ENCODE measurements around the gene EPHB2.
"Not testable (repeated sequence)": the region's sequence is repeated elsewhere in the genome, so short reads cannot be mapped to it uniquely, and the experiment has no call there.

Gene EPHB2

DNA sequence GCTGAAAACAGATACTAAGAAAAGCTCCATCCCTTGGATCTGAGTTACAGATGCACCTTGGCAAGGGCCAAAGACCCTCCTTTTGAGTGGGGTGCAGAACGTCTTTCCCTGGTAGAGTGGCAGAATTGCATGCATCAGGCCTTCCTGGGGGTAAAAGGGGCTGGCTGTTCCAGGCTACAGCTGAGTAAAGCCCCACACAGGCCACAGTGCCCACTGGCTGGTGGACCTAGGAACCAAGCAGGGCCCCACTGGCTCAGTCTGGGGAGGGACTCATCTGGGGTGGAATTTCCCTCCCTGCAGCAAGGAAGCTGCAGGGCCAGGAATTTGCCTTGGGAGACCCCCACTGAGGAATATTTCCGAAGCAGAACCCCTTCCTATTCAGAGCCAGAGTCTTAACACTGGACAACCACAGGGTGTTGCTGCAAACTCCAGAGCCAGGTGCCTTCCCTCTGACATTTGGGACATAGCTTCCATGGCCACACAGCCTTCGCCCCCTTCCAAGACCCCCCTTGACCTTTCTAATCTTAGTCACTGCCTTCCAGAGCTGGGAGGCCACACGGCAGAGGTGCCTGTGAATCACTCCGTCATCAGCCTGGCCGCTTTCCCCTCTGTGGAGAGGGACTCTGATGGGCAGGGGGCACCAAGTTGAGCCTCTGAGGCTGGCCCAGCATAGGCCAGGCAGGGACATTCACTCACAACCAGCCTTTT is 209.5 kb downstream of the EPHB2 start:
- no peak for DNase-seq

DNA sequence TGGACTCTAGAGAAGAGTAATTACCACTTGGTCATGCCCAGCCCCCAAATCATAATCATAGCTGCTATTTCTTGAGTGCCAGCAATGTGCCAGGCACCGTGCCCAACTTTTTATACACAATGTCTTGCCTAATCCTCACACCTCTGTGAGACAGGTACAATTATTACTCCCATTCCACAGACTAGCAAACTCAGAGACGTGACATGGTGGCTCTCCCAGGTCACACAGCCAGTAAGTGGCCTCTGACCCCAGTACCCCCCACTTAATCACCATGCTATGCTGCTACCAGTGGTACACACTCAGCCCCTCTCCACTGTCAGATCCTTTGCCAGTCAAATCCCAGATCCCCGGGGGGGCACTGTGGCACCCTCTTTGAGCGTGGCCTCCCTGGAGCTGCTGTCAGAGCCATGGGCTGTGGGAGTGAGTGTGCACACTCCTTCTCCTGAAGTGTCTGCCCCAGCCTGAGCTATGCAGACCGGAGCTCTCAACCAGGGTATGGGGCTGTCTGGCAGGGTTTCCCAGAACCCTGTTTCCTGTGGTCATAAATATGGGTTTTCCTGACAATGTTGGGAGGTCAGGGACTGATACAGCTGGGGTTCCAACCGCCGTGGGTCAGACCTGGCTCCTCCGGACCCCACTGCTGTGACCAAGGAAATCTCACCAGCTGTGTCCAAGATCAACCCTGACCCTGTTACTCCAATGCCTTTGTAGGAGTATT is 210.3 kb downstream of the EPHB2 start:
- DNase-seq = no peak

DNA sequence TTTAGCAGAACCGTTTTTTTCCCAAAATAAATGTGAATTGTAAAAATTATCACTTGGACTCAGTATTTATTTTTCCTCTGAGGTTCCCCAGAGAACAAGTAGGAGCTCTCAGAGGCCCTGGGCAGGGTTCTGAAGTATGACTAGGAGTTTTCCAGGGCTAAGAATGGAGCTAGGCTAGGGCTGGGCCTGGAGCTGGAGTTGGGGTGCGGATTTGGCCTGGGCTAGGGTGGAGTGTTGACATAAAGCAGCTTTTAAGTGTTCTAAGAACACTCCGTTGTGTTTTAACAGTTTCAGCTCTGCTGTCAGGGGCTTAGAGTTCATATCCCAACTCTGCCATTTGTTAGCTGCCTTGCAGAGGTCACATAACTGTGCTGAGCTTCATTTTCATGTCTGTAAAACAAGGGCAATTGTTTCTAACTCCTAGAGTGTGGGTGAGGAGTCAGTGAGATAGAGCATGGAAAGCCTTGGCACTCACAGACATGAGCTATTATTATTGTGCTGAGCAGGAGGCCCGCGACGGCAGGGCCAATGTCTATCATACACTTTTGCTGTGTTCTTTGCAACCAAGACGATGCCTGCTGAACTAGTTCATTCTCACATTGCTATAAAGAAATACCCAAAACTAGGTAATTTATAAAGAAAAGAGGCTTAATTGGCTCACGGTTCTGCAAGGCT is 210.9 kb downstream of the EPHB2 start:
- no peak for DNase-seq

DNA sequence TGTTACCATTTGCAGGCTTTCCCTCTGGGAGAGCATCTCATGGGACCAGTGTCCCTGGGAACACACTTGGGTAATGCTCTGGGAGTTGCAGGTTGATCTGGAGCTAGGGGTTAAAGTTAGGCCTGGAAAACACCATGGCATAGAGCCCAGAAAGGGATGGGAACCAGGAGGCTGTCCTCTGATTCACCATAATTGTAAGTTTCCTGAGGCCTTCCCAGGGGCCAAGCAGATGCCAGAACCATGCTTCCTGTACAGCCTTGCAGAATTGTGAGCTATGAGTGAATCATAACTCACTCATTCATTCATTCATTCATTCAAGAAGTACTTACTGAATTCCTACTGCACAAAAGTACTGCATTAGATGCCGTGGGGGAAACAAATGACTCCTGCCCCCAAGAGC is 212.0 kb downstream of the EPHB2 start:
- no peak for DNase-seq

DNA sequence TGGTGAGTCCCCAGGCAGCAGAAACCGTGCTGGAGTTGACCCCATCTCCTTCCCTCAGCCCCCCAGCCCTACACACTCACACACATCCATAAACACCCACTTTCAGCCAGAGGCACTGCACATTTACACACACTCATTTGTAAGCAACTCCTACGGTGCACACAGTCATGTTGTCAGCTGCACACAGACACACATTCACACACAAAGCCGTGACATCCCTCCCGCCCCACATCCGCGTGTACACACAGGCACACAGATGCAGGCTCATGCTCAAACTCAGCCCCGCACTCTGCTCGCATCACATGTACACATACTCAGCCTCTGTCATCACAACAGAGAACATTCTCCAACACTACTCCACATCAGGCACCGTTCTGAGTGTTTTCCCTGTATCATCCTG is 214.5 kb downstream of the EPHB2 start:
- no peak for DNase-seq

DNA sequence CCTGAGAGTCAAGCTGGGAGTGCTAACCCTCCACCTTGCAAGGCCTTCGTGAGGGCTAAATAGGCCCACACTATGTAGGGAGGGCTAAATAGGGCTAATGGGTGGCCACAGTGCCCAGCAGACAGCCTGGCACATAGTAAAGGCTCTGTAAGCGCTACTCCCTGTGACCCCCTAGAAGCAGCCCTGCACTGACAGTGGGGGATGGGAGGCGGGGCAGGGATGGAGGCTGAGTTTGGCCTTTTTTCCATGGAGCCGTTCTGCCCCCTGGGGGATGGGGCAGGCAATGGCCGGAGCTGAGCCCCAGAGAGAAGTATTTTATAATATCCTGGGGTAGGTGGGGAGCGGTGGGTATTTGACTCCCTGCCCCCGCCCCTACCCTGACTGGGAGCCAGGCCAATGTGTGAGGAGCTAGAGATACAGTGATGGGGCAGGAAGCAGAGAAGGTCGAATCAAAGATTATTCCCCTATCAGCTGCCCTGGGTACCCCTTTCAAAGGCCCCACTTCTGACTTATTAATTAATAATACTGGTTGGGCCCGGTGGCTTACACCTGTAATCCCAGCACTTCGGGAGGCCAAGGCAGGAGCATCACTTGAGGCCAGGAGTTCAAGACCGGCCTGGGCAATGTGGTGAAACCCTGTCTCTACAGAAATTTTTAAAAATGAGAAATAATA is 219.7 kb downstream of the EPHB2 start:
- peak; percentile 25 for DNase-seq

DNA sequence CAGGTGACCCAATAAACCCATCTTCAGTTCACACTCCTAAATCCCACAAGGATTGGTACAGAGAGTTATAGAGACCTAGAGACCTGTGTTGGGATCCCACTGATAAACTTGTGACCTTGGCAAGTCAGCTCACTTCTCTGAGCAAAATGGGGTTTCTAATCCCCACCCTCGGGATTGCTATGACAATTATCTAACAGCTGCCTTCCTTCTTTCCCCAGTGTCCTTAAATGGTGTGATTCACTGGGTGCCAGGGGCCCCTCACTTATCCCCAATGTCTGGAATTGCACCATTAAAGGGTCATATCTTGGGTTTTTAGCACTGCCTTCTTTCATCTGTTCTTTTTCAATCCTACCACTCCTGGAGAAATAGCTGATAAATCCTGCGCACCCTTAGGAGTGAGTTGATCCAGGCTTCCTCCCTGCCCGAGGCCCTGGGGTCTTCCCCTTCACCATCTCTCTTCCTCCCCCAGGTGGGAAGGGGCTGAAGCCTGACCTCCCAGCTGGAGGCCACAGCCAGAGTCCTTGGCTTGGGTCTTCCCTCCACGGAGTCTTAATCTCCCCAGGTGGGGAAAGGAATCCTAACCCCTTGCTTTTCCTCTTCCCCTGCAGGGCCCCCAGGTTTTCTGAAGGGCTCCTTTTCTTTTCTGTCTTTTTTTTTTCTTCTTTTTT is 222.3 kb downstream of the EPHB2 start:
- no peak for DNase-seq

DNA sequence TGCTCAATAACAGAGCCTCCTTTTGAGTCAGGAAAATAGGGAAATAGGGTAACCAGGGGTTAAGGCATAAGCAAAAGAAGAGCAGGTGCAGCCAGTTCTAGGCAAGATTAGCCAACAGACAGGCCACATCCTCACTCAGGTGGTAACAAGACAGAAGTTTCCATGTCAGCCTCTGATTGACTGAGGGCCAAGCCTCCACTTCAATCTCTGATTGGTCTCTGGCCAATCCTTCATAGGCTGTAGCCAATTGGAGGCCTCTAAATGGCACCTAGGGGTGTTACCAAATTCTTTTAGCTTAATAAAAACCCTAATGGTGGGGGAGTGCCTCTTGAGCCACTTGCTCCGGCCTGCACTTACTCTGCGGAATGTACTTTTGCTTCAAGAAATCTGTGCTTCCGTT is 224.8 kb downstream of the EPHB2 start:
- DNase-seq = no peak

DNA sequence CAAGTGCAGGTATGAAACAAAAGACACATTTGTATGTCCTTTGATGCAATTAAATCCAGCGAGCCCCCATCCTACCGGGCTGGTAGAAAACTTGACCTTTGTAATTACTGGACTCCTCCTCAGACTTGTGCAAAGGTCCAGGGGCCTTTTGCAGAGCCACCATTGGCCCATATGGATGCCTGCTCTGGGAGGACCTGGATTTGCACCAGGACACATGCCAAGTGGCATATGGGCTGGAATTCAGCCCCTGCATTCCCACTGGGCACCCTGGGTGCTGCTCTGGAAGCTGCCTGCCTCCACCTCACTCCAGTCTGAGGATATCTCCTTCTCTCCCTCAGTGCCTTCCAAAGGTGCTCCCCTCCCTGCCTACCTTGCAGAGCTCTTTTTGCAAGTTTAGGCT is 226.0 kb downstream of the EPHB2 start:
- DNase-seq = no peak

DNA sequence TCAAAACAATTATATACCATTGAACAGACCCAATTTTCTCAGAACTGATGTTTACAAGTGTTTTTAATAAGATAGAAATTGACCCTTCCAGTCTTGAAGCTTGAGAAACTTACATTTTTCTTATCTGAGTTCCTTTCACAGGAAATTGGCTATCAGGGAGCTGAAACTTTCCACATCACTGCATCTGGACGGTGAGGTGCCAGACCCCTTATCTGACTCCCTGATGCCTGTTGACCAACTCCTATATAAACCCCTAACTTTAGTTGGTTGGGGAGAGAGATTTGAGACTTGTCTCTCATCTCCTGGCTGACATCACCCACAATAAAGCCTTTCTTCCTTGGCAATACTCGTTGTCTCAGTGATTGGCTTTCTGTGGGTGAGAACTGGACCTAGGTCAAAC is 230.6 kb downstream of the EPHB2 start:
- no peak for DNase-seq

DNA sequence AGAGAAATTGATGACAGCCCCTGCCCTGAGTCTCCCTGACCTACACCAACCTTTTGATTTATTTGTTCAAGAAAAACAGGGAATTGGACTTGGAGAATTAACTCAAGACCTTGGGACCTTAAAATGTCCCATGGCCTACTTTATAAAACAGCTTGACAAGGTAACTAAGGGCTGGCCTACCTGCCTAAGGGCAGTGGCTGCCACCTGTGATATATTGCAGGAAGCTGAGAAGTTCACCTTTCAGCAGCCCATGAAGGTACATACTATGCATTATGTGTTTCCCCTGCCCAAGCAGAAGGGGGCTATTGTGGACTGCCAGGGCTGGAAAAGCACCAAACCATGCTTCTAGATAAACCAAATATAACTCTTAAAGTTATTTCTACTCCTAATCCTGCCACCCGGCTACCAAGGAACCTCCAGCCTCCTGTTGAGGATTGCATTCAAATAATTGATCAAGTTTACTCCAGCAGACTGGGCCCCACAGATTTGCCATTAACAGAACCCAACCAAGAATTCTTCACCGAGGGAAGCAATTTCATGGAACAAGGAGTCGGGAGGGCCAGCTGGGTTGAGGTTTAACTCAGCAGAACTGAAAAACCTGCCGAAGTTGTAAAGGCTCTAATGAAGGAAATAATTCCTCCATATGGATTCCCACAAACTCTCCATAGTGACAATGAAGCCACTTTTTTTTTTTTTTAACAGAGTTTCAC is 233.9 kb downstream of the EPHB2 start:
- no peak for DNase-seq

DNA sequence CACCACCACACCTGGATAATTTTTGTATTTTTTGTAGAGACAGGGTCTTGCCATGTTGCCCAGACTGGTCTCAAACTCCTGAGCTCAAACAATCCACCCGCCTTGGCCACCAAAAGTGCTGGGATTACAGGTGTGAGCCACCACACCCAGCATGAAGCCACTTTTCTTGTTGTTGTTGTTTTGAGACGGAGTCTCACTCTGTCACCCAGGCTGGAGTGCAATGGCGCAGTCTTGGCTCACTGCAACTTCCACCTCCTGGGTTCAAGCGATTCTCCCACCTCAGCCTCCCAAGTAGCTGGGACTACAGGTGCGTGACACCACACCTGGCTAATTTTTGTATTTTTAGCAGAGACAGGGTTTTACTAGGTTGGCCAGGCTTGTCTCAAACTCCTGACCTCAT is 234.5 kb downstream of the EPHB2 start:
- DNase-seq = not testable (repeated sequence)

DNA sequence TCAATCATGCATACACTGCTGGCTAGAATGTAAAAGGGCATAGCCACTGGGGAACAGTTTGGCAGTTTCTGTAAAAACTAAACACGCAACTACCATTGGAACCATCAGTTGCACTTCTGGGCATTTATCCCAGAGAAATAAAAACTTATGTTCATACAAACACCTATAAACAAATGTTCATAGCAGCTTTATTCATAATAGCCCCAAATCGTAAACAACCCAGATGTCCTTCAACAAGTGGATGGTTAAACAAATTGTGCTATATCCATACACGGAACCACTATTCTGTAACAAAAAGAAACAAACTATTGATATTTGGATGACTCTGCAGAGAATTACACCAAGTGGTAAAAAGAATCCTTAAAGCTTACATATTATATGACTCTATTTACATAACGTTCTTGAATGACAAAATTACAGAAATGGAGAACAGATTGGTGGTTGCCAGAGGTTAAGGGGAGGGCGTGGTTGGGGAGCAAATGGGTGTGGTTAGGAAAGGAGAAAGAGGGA is 239.2 kb downstream of the EPHB2 start:
- DNase-seq = no peak

DNA sequence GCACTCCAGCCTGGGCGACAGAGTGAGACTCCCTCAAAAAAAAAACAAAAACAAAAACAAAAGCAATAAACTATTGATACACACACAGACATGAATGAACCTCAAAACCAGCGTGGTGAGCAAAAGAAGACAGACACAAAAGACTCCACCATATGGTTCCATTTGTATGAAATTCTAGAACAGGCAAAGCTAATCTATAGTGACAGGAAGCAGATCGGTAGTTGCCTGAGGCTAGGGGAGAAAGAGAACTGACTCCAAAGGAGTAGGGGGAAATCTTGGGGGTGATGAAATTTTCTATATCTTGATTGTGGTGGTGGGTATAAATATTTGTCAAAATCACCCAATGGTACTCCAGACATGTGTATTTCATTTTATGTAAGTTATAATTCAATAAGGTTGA is 241.2 kb downstream of the EPHB2 start:
- DNase-seq = no peak

DNA sequence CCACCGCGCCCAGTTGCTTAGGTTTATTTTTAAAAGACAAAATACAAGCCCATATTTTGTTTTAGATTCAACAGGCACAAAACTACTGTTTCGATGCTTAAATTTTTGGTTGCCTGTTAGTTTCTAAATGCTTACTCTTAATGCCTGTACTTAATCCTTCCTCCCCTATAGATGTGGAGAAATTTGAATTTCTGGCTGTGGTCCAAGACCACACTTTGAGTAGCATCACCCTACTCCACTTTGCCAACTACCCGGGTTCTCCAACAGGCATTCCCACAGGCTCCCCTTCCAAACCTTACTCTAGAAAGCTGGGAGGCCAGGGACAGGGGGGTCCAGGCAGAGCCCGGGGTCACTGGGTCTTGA is 242.0 kb downstream of the EPHB2 start:
- no peak for DNase-seq

DNA sequence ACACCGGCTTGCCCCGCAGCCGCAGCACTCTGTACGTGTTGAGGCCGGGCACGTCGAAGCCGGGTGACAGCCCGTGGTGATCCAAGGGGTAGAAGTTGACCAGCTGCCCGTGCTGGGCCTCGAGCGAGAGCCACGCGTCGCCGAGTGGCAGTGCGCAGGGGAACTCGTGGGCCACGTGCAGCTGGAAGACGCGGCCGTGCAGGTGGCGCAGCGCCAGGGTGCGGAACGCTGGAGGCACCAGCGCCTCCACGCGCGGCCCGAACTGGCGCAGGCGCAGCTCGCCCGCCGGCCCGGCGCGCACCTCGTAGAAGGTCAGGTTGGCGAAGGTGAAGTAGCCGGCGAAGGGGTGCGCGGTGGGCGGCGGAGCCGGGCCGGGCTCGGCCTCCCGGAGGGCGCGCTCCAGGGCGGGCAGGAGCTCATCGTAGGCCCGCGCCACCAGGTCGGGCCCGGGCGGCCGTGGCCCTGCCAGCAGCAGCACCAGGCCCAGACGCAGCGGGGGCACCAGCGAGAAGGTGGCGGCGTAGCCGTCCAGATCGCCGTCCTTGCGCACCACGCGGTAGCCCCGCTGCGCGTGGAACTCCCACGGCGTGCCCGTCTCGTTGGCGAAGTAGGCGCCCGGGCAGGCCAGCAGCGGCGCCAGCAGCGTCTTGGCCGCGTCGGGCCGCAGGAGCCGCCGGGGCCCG is 242.6 kb downstream of the EPHB2 start:
- DNase-seq = no peak

DNA sequence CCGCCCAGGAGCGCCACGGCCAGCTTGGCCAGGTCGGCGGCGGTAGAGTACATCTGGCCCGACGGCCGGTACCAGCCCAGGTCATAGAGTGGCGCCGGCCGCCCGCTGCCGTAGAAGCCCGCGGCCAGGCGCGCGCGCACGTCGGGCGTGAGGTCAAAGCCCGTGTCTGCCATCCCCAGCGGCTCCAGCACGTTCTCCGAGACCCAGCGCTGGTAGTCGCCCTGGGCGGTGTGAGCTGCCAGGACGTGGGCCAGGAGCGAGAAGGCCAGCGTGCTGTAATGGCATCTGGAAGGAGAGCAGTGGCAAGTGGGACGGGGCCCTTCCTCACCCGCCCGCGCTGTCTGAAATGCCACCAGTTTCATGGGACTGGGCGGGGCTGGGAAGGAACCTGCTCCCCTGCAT is 243.1 kb downstream of the EPHB2 start:
- no peak for DNase-seq

DNA sequence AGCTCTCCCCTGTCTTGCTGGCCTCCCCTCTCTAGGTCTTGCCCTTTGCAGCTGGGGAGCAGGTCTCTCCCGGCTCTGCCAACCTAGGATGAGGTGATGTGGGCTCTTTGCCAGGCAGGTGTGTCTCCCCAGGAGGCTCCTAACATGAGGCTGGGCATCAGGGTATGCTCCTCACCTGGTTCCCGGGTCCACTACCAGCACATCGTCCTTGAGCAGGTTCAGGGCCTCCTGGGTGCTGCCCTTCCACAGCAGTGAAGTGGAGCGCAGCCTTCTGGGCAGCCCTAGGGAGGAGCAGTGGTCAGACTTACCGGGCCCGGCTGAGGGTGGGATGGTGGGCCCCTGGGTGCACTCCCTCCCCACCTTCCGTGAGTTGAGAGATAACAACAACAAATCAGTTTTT is 244.5 kb downstream of the EPHB2 start:
- DNase-seq = no peak

DNA sequence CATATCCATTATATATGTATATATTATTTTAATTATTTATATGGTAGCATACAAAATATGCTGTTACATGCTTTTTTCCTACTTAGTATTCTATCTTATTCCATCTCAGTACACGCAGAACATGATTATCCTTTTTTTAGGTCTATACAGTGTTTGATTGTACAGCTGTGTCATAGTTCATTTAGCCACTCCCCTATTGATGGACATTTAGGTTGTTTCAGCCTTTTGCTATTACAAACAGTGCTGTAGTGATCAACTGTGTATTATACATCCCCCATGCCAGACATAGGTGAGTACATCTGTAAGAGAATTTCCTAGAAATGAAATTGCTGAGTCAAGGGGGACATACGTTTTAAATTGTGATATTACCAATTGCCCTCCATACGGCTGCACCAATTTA is 246.4 kb downstream of the EPHB2 start:
- no peak for DNase-seq

DNA sequence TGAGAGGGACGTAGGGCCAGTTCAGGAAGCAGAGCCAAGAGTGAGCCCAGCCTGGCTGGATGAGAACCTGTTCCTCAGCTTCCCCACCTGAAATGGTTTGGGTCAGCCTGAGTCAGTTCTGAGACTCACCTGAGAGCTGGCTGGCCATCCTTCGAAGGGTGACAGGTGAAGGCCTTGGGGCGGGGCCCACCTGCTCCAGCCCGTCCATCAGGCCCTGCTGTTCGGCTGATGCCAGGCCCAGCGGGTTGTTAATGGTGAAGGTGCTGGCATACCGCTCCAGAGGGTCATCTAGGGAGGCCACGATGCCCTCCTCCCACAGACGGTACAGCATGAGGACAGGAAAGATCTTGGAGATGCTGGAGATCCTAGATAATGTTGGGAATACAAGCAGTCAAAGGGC is 247.9 kb downstream of the EPHB2 start:
- DNase-seq = no peak

DNA sequence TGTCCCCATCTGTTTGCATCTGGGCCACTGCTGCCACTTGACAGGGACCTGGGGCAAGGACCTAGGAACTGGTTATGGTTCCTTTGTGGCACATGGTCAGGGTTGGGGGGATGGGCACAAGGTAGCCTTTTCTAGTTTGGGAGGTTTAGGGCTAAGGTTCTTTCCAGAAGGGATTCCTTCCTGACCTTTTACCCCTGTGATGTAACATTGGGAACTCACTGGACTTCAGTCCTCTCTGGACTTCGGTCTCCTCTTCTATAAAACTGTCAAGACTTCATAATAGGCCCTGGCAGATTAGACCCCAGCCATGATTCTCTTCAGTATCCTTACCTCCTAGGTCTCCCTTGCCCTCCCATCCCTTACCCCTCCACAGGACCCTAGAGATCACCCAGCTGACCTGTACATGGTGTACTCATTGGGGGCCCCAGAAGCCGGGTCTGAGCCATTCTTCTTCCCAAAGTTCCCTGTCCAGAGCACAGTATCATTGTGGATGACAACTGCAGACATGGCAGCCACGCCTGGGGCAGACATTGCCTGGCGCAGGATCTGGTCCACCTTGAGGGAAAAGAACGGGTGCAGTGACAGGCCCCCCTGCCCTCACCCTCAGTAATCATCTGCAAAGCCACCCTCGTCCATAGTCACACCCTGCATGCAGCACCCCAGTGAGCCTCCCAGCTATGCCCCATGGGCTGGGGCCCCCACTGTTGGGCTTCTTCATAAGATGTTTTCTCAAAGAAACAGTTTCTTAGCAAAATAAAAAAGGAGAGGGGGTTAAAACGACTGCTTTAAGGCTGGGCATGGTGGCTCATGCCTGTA is 249.1 kb downstream of the EPHB2 start:
- DNase-seq = no peak

All from stimulated activated CD4-positive, alpha-beta T cell treated with anti-CD3 and anti-CD28 coated beads, Interleukin-1b, Interleukin-23, amount 100 ng/mL, for 48 hours (primary cell).